GM12892 (cell line): ENCODE data around the gene IDS.
"Not testable (repeated sequence)": the region's sequence is repeated elsewhere in the genome, so short reads cannot be mapped to it uniquely, and the experiment has no call there.

Experiments
- POLR2A ChIP-seq: IDR thresholded peaks from 2 replicates; pipeline ENCODE4 v1.6.1; 2011; ENCODE audit warnings: low read depth, low read length, control low read depth
- POLR2AphosphoS5 ChIP-seq: IDR thresholded peaks from 2 replicates; pipeline ENCODE4 v1.6.1; 2011; ENCODE audit warnings: low read depth, low read length, control low read depth

- TF ChIP-seq POLR2A, POLR2AphosphoS5: not testable (repeated sequence)
These were observed 1.7 kb downstream of the IDS start for GRCh38 chrX:149503446-149503845.
